ENCODE measurements around the gene HS3ST5. TPM values are rescaled to one million over a fixed set of nuclear protein-coding genes. Genes with fewer than 3 reads are reported as not detected.
"Not testable (repeated sequence)": the region's sequence is repeated elsewhere in the genome, so short reads cannot be mapped to it uniquely, and the experiment has no call there.

Gene HS3ST5
- total RNA-seq, 1 donor from 2014 or later, result 0.05 TPM

GRCh38 chr6:114053791-114054190 is 289.0 kb downstream of the HS3ST5 start:
- Mint-ChIP-seq H3K9me3 (ENCODE audit: low read depth) (no peaks in the 10 kb centered on the region), H3K27me3 (ENCODE audit: low read depth) (no peaks in the 10 kb centered on the region), H3K36me3 (ENCODE audit: low read depth) (no peaks in the 10 kb centered on the region), H3K4me1 (ENCODE audit: low read depth) (peaks cover 15% of the 10 kb centered on the region), H3K4me3 (ENCODE audit: unreplicated experiment) (no peak overlapping the region), H3K27ac (ENCODE audit: unreplicated experiment) (no peak overlapping the region)
- DNase-seq (ENCODE audit: low spot score), result no peak
- TF ChIP-seq CTCF (IDR thresholded peaks at IDR 0.05), result no peak

- Mint-ChIP-seq H3K27me3 (ENCODE audit: low read depth) (no peaks in the 10 kb centered on the region), H3K9me3 (ENCODE audit: low read depth) (peaks cover 9% of the 10 kb centered on the region), H3K27ac (ENCODE audit: unreplicated experiment) (no peak overlapping the region), H3K36me3 (ENCODE audit: low read depth) (no peaks in the 10 kb centered on the region), H3K4me1 (ENCODE audit: low read depth) (peaks cover 15% of the 10 kb centered on the region), H3K4me3 (ENCODE audit: unreplicated experiment) (no peak overlapping the region)
- no peak for TF ChIP-seq CTCF (IDR thresholded peaks at IDR 0.05)
- DNase-seq (ENCODE audit: low spot score), result no peak
Observed at GRCh38 chr6:114052141-114052540, 290.7 kb downstream of the HS3ST5 start.

GRCh38 chr6:114051031-114051430 is 291.8 kb downstream of the HS3ST5 start:
- no peak overlapping the region for H3K4me3 Mint-ChIP-seq (ENCODE audit: unreplicated experiment)
- H3K4me1 Mint-ChIP-seq (ENCODE audit: low read depth), result peaks cover 15% of the 10 kb centered on the region
- no peak overlapping the region for H3K27ac Mint-ChIP-seq (ENCODE audit: unreplicated experiment)
- no peaks in the 10 kb centered on the region for H3K36me3 Mint-ChIP-seq (ENCODE audit: low read depth)
- no peak for DNase-seq (ENCODE audit: low spot score)
- no peaks in the 10 kb centered on the region for H3K27me3 Mint-ChIP-seq (ENCODE audit: low read depth)
- peaks cover 9% of the 10 kb centered on the region for H3K9me3 Mint-ChIP-seq (ENCODE audit: low read depth)
- TF ChIP-seq CTCF (IDR thresholded peaks at IDR 0.05), result no peak

- H3K27me3 Mint-ChIP-seq (ENCODE audit: low read depth), result no peaks in the 10 kb centered on the region
- peaks cover 9% of the 10 kb centered on the region for H3K9me3 Mint-ChIP-seq (ENCODE audit: low read depth)
- no peak for DNase-seq (ENCODE audit: low spot score)
- H3K4me3 Mint-ChIP-seq (ENCODE audit: unreplicated experiment), result no peak overlapping the region
- H3K36me3 Mint-ChIP-seq (ENCODE audit: low read depth), result no peaks in the 10 kb centered on the region
- H3K4me1 Mint-ChIP-seq (ENCODE audit: low read depth), result peaks cover 15% of the 10 kb centered on the region
- no peak for TF ChIP-seq CTCF (IDR thresholded peaks at IDR 0.05)
- no peak overlapping the region for H3K27ac Mint-ChIP-seq (ENCODE audit: unreplicated experiment)
Observed at GRCh38 chr6:114049367-114049966, 293.4 kb downstream of the HS3ST5 start.

GRCh38 chr6:114044566-114044965 is 298.3 kb downstream of the HS3ST5 start:
- DNase-seq (ENCODE audit: low spot score); H3K4me1 Mint-ChIP-seq (ENCODE audit: low read depth); H3K27ac Mint-ChIP-seq (ENCODE audit: unreplicated experiment); H3K4me3 Mint-ChIP-seq (ENCODE audit: unreplicated experiment); H3K36me3 Mint-ChIP-seq (ENCODE audit: low read depth); H3K9me3 Mint-ChIP-seq (ENCODE audit: low read depth); H3K27me3 Mint-ChIP-seq (ENCODE audit: low read depth): not testable (repeated sequence)
